ENCODE measurements around the gene SUFU.

The SUFU gene

GRCh38 chr10:102619281-102619981 lies 115.7 kb downstream of the SUFU start:
- DNase-seq (ENCODE audit: low read depth in 2 of 2) = no peak

DNA sequence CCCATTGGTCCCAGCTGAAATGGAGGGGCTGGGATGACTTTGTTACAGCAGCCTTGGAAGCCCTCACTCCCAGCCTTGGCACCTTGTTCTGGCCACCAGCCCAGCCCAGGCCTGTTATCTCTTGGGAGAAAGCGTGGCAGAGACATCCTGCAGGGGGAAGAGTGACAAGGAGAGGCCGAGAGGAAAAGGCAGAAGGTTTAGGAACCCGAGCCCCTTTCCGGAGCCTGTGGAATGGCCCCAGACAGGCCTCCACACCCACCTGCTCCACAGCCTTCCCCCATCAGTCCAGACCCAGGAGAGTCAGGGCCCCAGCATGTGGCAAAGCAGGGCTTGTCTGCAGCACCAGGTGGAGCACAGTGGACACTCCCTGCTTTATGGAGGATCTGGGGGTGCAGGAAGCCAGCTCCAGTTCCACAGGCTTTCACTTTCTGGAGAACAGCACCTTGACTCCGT lies 116.4 kb downstream of the SUFU start:
- no peak for DNase-seq (ENCODE audit: low read depth in 2 of 2)

DNA sequence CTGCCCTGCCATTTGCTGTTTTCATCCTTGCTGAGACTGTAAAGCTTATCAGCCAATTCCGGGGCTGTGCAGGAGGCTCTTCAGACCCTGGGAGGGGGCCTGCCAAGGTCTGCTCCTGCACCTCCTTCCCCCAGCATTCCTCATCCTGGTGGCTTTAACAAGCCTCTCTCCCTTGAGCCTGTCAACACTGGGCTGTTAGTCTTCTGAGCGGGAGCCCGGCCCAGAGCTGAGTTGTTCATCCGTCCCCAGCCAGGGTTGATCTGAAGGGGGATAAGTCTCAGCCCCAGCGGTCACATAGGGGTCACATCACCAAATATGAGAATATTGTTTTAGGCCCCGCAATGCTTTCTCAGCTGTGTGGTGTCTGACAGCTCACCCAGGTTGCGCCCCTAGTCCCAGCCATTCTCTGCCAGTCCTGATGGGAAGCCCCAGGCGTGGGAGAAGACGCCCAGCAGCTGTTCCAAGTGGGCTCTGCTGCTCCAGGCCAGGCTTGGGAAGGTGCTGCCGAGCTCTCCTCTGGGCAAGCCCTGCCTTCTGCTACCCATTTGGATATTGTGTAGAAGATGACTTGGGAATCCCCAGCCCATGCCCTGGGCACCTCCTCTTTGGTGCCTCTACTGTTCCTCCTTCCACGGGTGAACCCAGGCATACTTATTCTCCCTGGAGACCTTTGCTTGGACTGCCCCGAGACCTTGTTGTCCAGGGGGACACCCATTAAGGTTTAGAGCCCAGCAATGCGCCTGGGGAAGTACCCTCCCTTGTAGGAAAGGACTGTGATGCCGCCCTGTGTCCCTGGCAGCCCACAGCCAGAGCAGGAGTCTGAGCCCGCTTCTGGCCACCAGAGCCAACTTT lies 117.0 kb downstream of the SUFU start:
- no peak for DNase-seq (ENCODE audit: low read depth in 2 of 2)

- DNase-seq (ENCODE audit: low read depth in 2 of 2) = no peak
These were observed 117.9 kb downstream of the SUFU start for GRCh38 chr10:102621443-102622325.

DNA sequence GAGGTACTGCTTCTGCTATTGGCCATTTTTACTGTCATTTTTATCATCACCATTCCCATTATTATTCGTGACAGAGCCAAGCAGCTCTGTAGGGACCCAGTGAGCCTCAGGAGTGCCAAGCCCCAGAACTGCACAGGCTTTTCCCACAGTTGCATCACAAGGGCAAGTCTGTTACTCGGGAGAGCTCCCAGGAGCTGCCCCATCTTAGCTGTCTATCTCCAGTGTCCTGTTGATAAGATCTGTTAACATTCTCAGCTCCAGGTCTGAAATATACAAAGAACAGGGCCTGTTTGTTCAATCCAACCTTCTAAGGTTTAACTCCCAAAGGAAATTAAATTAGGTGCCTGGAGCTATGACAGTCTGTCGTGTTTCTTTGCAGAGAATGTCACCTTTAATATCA lies 120.3 kb downstream of the SUFU start:
- DNase-seq (ENCODE audit: low read depth in 2 of 2) = no peak

GRCh38 chr10:102624751-102625645 lies 121.2 kb downstream of the SUFU start:
- no peak for DNase-seq (ENCODE audit: low read depth in 2 of 2)

DNA sequence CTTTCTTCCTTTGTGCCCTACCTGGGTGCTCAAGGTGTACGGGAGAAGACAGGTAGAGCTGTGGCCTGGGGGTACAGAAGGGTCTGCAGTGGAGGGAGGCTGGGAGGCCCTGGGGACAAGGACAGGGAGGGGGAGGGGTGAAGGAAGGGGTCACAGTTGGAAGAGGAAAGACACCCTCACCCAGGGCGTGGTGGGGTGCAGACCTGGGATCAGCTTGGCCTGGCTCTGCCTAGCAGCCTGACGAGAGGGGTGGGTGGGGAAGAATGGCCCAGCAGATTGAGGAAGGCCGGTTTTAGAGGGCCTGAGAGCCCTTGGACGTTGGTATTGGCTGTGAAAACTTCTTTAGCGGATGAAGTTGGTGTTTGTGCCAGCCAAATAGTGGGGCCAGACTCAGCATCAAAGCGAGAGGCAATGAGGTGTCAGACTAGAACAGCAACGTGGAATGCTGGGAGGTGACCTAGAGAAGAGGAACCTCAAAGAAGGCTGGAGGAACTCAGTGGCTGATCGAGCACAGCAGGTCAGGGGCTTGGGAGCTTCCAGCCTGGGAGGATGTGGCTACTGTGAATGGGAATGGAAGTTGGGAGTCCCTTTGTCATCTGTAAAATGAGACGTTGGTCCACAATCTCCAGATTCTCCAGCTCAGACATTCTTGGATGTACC lies 122.4 kb downstream of the SUFU start:
- DNase-seq (ENCODE audit: low read depth in 2 of 2) = no peak

DNA sequence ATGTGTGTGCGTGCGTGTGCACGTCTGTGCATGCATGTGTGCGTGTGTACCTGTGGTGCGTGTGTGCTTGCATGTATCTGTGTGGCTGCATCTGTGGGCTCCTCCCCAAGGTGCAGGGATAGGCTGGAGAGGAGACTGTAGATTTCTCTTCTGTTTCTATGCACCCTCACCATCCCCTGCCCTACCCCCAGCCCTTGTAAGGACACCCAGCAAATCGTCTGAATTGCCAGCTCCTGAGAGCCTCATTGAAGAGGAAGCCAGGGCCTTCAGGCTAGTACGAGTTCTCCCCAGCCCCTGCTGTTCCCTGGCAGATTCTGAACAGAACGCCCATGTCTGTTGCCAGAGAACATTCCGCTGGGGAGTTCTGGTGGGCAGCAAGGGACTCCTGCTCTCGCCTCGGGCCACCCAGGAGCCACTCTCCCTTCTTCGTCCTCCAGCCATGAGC lies 123.5 kb downstream of the SUFU start:
- DNase-seq (ENCODE audit: low read depth in 2 of 2) = no peak

- DNase-seq (ENCODE audit: low read depth in 2 of 2) = no peak
These were observed 124.0 kb downstream of the SUFU start for GRCh38 chr10:102627736-102628293.

GRCh38 chr10:102628451-102628911 lies 124.7 kb downstream of the SUFU start:
- DNase-seq (ENCODE audit: low read depth in 2 of 2) = no peak

- DNase-seq (ENCODE audit: low read depth in 2 of 2) = no peak
These were observed 126.2 kb downstream of the SUFU start for GRCh38 chr10:102629661-102630614.

GRCh38 chr10:102630663-102631062 lies 126.9 kb downstream of the SUFU start:
- DNase-seq (ENCODE audit: low read depth in 2 of 2) = no peak

DNA sequence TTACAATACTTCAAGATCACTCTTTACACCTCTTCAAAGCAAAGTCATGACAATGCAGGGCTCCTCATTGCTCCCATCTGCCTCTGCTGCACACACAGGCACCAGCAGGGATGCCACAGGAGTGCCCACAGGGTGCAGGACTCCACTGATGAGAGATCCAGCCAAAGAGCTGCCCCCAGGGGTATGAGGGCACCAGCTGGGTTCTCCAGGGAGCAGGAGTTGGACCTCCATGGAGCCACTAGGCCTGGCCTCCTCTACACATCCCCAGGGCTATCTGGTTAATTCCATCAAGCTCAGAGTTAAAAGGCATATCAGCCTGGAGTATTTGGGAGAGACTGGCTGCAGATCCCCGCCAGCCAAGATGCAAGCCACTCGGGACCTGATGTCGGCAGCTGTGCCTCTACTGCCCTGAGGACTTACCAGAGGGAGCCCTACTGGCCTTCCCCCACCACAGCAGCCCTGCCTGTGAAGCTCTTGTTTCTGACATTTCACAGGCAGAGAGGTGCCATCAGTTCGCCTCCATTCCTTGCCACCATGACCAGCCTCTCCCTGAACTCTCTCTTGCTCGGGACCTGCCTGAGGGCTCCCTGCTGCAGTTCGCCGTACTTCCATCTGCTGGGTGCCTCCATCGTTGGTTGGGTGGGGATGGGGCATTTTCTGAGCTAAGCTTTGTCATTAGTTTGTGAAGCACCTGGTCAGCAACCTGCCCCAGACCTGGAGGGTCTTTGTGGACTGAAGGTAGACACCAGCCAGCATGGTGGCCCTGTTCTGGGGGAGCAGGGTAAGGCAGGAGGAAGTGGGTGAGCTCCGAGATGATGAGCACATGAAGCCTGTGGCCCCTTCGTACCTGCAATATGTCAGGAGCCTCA lies 128.0 kb downstream of the SUFU start:
- DNase-seq (ENCODE audit: low read depth in 2 of 2) = no peak

DNA sequence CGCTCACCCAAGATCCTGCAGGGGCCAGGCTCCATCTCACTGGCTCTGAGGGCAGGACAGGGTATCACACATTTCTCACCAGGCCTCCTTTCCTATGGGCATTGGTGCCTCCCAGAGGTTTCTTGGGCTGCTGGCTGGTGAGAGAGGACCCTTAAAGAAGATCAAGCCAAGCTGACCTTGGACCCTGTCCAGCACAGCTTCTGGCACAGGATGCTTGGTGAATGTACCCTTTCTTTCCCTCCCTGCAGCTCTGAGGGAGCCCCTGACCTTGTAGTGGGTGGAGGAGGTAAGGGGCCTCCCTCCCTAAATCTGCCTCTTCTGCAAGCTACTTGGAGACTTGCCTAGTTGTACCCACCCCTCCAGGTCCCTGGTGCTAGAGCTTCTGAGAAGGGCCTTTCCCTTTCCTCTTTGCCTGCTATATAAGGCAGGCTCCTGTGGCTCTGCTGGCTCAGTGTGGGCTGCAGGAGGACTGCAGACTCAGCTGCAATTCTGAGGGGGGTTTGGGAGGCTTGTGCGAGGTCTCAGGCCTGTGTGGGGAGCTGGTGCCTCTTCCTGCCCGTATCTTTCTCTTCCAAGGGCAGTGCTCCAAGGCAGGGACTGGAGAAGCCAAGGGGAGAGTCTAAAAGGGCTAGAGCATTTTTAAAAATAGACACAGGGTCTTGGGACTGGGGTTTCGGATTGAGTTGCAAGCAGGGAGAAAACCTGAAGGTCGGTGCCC lies 128.8 kb downstream of the SUFU start:
- DNase-seq (ENCODE audit: low read depth in 2 of 2) = no peak

DNA sequence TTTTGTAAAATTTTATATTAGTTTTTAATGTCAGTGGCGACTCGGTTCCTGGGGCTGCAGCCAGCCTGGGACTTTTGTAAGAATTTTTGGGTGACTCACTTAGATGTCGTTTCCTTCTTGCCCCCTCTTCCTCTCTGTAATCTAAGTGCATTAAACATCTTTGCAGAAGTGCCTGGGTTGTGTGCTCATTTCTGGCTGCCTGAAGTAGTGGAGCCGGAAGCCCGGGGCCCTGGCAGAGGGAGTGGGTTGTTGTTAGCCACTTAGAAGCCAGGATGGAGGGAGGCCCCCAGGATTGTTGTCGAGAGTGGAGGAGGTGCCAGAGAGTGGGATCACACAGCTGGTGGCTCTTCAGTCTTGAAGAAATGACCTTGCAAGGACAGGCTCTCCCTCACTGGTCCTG lies 129.5 kb downstream of the SUFU start:
- DNase-seq (ENCODE audit: low read depth in 2 of 2) = no peak

DNA sequence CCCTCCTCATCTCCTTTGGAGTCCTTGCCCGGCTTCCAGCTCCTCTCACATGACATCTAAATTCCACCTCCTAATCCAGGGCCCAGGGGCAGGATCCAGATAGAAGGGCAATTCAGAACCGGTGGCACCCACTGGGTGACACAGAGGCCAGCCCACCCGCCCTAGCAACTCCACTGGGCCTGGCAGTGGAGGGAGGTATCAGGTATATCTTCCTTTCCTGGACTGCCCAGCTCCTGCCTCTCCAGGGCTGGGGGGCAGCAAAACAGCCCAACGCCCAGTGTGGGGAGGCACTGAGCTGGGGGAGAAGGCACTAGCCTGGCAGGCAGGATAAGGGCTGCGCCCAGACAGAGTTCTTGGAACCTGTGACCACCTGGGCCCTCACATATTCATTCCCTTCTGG lies 130.1 kb downstream of the SUFU start:
- no peak for DNase-seq (ENCODE audit: low read depth in 2 of 2)

DNA sequence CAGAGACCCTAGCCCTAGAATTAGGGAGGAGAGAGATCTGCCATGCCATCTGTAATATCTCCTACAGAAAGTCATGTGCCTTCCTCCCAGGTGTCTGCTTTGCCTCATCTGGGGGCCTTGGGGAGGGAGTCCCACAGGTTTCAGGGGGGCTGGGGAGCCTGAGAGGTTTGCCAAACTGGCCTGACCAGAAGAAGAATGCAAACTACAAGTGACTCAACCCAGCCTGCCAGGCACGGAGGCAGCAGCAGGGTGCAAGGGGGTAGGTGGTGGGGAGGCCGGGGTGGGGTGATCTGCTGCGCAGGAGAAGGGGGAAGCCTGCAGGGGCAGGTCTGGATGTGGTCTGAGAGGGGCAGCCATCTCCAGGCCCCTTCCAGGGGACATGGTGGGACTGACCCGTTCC lies 130.9 kb downstream of the SUFU start:
- DNase-seq (ENCODE audit: low read depth in 2 of 2) = no peak

Data from stimulated activated CD8-positive, alpha-beta memory T cell treated with anti-CD3 and anti-CD28 coated beads, Interleukin-15, amount 100 ng/mL, for 4 hours (primary cell).